NCI-H2029 treated with DMSO at 0.1 percent for 48 hours (cell line): ENCODE data around the gene WNT4.

Experiments
- DNase-seq: peaks from one replicate; lab custom pipeline; 2025; lab: John Stamatoyannopoulos, UW

Gene WNT4

DNA sequence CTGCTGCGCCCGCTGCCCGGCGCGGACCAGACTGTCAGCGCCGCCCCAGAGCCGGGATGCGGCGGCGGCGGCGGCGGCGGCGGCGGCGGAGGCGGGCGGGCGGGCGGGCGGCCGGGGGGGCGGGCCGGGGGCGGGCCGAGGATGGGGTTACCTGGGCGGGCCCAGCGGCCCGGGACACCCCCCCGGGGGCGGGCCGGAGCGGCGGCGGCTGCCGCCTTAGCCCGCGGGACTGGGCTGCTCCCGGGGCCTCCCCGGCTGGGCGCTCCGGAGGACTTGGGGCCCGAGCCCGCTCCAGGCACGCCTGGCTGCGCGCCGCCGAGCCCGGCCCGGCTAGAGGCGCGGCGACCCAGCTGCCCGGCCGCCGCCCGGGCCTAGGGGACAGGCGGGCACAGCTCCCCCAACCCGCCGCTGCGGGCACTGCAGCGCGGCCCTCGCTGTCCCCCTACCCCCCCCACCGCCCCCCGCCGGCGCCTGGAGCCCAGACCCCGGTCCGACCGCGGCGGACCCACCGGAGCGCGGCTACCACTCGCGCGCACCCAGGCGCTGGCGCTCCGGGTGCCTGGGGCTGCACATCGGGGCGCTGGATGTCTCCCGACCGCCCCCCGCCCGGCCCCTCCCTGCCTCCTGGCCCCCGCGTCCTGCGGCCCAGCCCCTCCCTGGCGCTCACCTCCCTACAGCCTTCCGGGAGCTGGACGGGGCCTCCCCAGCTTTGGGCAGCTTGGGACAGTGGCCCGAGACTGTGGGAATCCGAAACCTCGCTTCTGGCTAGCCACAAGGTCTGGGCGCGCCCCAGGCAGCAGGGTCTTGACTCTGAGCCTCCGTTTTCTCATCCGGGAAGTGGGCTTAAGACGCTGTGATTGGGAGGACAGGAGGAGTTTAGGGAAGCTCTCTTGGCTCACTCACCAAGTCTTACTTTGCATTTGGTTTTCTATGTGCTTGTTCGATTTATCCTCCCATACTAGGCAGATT lies at the start of gene WNT4:
TSS of gene WNT4 (minus strand) at position 33 of the 969 bp plus-strand sequence. CDS start 175 bp downstream, outside the sequence.
- no peak for DNase-seq

DNA sequence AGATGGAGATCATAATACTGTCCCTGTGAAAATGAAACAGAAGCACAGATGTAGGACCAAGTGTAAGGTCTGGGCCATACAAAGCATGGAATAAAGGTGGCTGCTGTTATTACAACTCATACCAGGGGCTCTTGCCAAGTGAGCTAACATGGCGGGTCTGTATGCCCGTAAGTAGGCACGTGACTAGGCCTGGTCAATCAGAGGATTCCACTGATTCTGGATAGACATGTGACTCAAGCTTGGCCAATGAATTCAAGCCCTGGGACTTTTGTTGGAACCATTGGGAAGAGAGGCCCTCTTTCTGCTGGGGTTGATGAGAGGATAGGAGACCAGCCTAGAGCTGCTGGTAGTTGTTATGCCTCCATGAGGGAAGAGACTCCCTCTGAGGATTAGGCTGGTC lies 47.8 kb upstream of the WNT4 start:
- DNase-seq = no peak

GRCh38 chr1:22190251-22190650 lies 47.4 kb upstream of the WNT4 start:
- no peak for DNase-seq

DNA sequence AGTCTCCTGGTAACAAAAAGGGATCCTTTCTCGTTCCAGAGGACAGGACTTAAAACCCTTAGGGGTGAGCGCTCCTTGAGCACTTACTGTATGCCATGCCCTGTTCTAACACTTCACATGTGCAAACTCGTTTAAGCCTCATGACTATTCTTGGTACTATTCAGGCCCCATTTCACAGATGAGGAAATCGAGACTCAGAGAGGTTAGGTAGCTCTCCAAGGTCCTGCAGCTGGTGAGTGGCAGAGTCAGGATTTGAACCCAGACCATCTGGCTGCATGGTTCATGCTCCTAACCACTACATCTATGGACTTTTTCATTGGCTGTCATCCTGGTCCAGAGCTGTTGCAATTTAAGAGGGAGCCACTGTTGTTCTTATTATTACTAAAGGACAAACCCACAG lies 46.7 kb upstream of the WNT4 start:
- no peak for DNase-seq

- DNase-seq = no peak
Observed at GRCh38 chr1:22188914-22189313, 46.0 kb upstream of the WNT4 start.

DNA sequence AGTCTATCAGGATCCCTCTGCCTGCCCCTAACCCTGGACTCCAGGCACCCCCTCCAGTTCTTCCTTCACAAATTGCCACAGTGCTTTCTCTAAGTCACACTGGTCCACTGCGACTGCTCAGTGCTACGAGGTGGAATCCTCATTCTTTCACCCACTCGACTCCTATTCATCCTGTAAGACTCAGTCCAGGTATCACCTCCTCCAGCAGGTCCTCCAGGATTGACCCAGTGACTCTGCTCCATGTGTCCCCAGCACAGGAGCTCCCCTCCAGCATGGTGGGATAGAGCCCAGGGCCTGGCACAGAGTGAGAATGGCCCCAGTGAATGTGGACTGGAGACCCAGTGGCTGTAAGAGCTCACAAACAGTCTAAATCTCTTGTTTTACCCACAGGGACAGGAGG lies 45.5 kb upstream of the WNT4 start:
- DNase-seq = no peak

DNA sequence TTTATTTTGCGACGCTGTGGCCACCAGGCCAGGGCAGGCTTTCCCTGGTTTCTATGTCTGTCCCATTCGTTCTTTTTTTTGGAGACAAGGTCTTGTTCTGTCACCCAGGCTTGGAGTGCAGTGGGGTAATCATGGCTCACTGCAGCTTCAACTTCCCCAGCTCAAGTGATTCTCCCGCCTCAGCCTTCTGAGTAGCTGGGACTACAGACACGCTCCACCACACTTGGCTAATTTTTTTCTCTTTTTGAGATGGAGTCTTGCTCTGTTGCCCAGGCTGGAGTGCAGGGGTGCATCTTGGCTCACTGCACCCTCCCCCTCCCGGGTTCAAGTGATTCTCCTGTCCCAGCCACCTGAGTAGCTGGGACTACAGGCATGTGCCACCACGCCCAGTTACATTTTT lies 43.4 kb upstream of the WNT4 start:
- DNase-seq = no peak

- DNase-seq = peak; percentile 71
Observed at GRCh38 chr1:22184892-22185612, 42.2 kb upstream of the WNT4 start.

DNA sequence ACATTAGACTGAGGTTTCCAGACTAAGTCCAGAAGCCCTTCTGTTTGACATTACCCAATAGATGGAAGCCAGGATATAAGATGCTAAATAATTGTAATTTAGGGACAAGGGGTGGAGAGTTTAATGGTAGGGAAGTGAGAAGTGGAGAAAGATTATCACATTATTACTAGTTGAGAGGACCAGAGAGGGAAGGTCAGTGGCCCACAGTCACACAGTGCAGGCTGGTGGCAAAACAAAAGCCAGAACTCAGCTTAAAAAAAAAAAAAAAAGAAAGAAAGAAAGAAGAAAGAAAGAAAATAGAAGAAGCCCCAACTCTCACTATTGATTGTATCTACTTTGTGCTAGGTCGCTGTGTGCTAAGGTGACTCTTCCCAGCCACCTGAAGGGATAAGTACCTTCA lies 41.6 kb upstream of the WNT4 start:
- DNase-seq = no peak

DNA sequence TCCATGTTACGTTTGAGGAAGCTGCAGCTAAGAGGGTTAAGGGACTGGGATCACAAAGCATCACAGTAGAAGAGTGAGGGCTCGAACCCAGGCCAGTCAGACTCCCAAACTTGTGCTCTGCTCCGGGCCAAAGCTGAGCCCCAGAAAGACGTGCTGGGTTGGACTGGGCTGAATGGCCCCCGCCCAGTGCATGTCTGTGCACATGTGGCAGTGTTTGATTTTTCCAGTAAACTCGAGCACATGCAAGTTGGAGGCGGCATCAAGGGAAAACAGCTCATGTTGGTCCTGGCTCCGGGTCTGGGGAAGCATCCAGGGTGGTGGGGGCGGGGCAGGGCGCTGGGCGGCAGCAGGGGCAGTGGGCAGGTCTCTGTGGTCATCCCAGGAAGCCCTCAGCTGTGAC lies 39.8 kb upstream of the WNT4 start:
- DNase-seq = no peak

DNA sequence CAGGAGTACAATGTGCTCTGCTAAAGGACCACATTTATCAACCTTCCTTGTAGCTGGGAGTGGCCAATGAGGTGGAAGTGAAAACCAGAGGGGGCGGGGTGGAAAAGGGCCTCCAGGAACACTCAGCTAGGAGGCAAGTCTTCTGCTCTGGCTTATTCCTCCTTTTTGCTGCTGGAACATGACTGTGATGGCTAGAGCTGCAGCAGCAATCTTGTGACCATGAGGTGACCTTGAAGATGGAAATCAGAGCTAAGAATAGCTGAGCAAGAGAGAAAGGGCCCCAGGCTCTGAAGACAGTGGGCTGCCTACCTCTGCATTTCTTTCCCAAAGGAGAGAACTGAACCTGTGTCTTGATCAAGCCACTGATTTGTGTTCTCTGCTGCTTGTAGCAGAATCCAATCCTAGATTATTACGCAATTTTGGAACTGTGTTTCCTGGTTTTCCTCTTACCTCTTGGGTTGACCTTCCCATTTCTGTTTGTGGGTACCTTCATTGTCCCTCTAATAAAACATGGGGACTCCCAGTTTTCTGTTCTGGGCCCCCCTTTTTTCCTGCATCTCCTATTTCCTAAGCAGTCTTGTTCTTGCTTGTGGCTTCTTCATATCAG lies 36.4 kb upstream of the WNT4 start:
- DNase-seq = no peak

DNA sequence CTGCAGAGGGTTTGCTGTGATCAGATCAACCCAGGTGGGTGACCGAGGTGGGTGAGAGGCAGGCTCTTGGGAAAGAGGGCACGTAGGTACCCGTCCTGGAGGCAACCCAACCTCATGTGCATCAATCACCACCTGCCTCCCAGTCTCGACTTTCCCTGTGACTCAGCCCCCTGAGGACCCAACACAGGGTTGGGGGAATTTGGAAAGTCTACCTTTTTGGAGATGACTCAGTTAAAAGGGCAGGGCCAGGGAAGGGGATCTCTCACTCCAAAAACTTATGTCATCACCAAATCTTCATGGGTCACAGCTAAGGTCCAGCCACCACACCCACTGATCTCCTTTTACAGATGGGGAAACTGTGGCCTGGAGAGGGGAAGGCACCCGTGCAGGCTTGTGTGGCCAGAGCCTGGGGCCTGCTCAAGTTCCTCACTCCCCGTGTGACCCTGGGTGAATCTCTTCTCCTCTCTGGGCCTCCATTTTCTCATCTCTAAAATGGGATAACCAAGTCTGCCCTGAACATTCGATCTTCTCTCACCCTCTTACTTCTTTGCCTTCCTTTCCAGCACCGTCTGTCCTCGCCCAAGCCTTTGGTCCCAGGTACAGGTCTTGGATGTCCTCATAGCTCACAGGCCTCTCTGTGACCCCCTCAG lies 34.6 kb upstream of the WNT4 start:
- no peak for DNase-seq

DNA sequence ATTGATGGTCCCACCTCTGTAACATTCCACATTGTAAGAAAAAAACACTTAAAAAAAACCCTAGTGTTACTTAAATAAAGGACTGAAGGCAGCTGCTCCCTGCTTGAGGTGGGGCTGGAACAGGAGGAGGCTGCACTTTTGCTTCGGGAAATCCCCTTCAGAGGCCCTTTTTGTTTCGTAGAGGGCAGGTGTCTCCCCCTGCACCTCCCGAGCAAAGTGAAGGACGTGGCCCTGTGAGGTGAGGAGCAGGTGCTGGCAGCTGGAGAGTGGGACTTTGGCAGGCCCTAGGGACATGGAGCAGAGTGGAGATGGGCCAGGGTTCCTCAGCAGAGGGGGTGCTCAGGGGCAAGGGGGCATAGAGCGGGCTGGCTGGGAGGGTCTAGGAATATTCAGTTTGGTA lies 33.4 kb upstream of the WNT4 start:
- peak; percentile 17 for DNase-seq

DNA sequence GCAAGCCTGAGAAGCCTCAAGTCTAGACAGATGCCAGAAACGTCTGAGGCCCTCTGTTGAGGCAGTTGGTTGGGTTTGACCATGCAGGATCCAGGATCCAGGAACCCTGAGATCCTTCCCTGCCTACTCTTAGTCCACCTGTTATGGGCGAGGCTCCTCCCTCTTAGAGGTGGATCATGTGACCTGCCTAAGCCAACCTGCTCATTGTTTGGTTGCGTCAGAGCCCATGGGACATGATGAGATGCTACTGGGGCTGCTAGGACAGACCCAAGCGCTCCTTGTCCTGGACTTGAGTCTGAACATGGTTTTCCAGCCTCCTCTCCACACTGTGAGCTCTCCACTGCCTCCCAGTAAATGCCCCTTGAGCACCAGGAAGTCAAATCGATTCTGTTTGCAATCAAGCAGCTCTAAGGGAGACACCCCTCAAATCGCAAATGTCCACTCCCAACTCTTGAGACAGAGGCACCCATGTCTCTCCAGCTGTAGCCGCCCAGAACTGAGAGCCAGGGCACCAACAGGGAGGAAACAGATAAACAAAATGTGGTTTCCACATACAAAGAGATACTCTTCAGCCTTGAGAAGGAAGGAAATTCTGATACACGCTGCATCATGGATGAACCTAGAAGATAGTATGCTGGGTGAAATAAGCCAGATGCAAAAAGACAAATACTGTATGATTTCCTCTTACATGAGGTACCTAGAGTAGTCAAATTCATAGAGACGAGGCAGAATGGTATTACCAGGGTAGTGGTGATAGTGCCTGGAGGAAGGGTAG lies 31.7 kb upstream of the WNT4 start:
- DNase-seq = no peak

DNA sequence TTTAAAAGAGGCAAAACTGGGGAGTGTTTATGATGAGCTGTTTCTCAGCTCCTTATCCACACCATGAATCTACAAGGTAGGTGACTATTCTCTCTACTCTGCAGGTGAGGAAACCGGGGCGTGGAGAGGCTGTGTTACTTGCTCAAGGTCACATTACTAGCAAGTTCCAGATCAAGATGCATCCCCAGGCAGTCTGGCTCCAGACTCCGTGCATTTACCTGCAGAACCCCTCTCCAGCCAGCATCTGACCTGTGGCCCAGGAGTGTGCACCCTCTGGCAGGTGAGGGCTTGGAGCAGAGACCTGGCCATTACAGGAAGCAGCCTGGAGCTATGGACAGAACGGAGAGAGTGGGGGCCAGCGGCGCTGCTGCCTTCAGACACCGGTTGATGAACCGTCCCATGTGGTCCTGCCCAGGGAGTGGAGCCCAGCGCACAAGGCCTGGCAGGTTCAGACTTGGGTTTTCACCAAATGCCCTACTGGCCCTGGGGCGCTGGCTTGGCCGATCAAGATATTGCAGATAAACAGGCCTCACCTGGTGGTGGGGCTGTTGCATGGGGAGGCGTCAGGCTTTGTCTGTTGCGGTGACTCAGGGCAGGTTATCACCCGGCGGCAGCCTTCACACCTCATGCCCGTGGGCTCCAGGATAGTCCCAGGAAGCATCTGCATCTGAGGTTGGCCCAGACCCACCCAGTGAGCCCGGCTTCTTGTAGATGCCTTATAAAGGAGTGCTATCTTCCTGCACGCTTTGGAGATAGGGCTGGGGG lies 29.2 kb upstream of the WNT4 start:
- DNase-seq = no peak

- no peak for DNase-seq
Observed at GRCh38 chr1:22169816-22170215, 26.9 kb upstream of the WNT4 start.

- no peak for DNase-seq
Observed at GRCh38 chr1:22168412-22168973, 25.6 kb upstream of the WNT4 start.

- no peak for DNase-seq
Observed at GRCh38 chr1:22166439-22166838, 23.5 kb upstream of the WNT4 start.

GRCh38 chr1:22164841-22165808 lies 22.2 kb upstream of the WNT4 start:
- no peak for DNase-seq
